HG03460 (cell line): Measurements from ENCODE around the gene HCK.
"Not testable (repeated sequence)": the region's sequence is repeated elsewhere in the genome, so short reads cannot be mapped to it uniquely, and the experiment has no call there.

Experiments
- ATAC-seq: cut with Tn5 transposase; IDR thresholded peaks from one replicate; pipeline ENCODE4 v1.9.1; 2021; ENCODE audit not compliant: unreplicated experiment

Gene HCK

GRCh38 chr20:32089637-32090362, 37.8 kb downstream of the HCK start:
- ATAC-seq, result no peak

DNA sequence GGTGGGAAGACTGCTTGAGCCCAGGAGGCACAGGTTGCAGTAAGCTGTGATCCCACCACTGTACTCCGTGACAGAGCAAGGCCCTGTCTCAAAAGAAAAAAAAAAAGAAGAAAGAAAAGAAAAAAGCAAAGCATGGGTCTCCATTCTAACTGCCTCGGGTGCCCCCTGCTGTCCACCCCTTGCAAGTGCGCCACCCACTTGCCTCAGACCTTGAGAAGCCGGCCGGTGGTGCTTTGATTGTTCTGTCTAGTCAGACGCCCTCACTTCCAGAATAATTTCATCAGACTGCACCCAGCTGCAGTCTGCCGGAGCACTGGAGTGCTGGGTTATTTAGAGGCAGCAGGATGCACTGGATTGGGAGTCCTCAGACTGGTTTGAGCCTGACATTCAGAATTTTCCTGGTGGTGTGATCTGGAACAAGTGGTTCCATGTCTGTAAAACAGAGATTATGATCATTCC, 39.9 kb downstream of the HCK start:
- ATAC-seq, result no peak

GRCh38 chr20:32098786-32099185, 46.7 kb downstream of the HCK start:
- ATAC-seq, result no peak

DNA sequence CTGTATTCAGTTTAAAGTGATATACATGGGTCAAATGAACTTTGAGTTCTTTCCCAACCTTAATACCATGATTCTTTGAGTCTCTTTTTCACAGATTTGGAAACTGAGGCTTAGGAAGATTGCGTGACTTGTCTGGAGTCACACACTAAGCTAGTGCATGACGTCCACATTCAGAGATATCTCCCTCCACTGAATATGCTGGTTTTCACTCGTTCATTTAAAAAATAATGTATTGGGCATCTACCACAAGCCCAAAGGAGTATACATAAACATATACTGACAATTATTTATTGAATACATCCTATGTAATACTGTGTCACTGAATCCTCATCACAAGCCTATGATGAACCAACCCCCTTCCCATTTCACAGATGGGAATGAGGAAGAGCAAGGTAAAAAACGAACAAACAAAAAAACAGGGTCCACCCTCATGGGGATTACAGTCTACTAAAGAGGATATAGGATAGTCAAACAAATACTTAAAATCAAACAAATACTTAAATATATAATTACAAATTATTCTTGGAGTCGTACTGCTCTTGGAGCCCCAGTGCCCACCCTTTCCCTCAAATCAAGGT, 56.9 kb downstream of the HCK start:
- no peak for ATAC-seq

DNA sequence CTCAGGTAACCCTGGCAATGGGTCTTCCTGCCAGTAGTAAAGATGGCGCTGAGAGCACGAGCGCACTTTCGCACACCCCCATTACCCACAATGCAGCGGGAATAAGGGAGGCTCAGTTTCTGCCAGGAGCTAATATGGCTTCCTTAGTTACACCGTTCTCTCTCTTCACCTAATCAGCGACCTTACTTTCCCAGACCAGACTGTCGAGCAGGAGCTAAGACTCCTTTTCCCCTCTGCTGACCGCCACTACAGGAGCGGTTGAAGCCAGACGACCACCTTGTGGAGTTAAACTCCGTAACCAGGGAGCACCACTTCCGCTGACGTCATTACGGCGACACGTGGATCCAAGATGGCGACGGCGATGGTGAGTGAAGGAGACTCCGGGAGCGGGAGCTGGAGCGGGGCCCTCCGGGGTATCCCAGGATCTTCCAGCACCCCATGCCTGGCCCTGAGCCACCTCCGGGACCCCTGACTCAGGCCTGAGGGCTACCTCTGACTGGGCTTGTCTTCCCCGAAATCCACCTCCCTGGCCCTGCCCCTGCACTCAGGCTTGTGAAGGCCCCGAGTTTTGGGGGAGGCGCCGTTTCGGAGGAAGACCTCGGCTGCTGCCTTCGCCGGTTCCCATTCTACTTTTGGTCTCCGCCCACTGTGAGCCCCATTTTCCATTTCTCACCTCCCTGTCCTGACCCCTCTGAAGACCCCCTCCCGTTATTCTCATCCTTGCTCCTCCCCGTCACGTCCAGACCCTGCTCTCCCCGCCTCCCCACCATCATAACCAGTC, 57.5 kb downstream of the HCK start, which contains the start of gene TM9SF4:
Gene TM9SF4 (plus strand): TSS at position 323 of the 781 bp plus-strand sequence. CDS start 27 bp downstream, at position 350.
- ATAC-seq, result peak; percentile 80

- ATAC-seq, result no peak
These were observed 58.2 kb downstream of the HCK start for GRCh38 chr20:32110173-32110704.

DNA sequence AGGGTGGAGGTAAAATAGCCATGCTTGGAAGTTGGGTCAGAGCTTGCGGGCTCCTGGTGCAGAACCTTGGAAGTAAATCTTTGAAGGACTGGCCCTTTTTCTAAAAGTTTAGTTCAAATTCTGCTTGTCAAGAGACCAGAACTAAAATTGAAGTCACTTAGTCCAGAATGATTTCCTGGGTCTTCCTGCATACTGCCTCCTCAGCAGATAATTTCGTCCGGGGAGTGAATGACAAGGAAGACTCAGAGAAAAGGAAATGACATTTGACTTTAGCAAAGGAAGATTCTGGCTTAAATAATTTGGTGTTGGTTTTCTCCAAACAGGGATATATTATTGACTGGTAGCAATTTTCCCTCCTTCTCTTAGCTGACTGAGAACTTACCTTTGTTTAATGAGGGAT, 58.7 kb downstream of the HCK start:
- no peak for ATAC-seq

- no peak for ATAC-seq
These were observed 59.2 kb downstream of the HCK start for GRCh38 chr20:32111156-32111686.

- ATAC-seq, result no peak
These were observed 59.7 kb downstream of the HCK start for GRCh38 chr20:32111753-32112152.

- ATAC-seq, result no peak
These were observed 60.8 kb downstream of the HCK start for GRCh38 chr20:32112841-32113240.

DNA sequence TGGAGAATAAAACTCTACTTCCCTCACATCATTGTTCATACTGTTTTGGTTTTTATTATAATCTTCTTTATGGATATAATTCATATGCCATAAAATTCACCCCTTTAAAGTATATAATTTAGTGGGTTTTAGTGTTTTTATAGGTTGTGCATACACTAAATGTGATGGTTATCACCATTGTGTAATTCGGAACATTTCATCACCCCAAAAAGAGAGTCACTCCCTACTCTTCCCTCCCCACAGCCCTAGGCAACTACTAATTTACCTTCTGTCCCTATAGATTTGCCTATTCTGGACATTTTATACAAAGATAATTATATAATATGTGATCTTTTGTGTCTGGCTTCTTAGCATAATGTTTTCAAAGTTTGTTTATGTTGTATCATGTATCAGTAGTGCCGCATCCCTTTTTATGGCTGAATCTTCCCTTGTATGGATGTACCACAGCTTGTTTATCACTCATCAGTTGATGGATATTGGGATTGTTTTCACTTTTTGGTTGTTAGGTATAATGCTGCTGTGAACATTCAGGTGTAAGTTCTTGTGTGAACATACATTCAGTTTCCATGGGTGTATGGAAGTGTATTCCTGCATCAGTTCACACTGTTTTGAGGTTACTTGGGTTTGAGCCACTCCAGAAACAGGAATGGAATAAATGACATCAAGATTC, 61.7 kb downstream of the HCK start:
- no peak for ATAC-seq

DNA sequence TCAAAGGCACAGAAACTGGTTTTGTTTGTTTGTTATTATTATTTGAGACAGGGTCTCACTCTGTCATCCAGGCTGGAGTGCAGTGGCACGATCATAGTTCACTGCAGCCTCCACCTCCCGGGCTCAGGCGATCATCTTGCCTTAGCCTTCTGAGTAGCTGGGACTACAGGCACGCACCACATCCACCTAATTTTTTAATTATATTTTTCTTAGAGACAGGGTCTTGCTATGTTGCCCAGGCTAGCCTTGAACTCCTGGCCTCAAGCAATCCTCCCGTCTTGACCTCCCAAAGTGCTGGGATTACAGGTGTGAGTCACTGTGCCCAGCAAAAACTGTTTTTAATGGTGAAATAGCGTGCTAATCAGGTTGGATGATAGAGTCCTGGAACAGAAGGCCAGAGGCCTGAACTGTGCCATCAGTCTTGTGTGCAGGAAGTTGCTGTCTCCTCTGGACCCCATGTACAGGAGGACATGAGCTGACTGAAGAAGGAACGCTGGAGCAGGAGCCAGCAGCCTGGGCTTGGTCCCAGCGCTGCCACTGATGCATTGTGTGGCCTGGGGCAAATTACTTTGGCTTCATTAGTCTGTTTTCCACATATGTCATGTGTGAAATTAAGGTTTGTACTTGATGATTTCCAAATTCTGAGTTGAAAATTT, 62.4 kb downstream of the HCK start:
- ATAC-seq, result no peak

GRCh38 chr20:32115211-32115767, 63.2 kb downstream of the HCK start:
- ATAC-seq, result no peak

DNA sequence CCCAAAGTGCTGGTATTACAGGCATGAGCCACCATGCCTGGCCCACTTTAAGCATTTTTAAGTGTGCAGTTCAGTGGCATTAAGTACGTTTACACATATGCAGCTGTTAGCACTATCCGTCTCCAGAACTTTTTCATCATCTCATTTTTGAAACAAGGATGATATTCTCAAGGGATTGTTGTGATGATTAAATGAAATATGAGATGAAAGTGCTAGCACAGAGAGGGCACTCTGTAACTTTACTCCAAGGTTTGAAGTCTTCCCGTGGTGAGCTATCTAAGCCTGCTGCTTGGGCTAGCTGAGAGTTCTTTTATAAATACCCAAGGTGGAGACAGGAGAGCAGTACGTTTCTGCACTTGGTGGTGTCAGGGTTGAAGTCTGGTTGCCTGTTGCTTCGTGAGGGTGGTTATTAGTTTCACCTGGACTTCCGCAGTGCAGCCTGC, 64.1 kb downstream of the HCK start:
- ATAC-seq, result no peak

- ATAC-seq, result not testable (repeated sequence)
These were observed 64.8 kb downstream of the HCK start for GRCh38 chr20:32116796-32117195.

GRCh38 chr20:32118427-32118826, 66.4 kb downstream of the HCK start:
- not testable (repeated sequence) for ATAC-seq

DNA sequence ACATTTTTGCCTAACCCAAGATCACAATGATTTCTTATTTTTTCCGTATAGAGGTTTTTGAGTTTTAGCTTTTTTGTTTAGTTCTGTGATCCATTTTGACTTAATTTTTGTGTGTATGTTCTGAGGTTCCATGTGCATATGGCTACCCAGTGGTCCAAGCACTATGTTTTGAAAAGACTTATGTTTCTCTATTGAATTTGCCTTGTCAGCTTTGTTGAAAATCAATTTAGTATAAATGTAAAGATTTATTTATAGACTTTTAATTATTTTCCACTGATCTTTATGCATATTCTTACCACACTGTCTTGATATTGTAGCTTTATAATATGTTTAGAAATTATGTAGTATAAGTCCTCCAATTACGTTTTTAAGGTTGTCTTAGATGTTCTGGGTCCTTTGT, 67.7 kb downstream of the HCK start:
- ATAC-seq, result no peak

- not testable (repeated sequence) for ATAC-seq
These were observed 69.9 kb downstream of the HCK start for GRCh38 chr20:32121908-32122307.

- ATAC-seq, result no peak
These were observed 71.0 kb downstream of the HCK start for GRCh38 chr20:32123088-32123487.

GRCh38 chr20:32124916-32125454, 72.9 kb downstream of the HCK start:
- ATAC-seq, result no peak
